NB4 (cell line): ENCODE results near the gene GFOD1.

Experiments
- DNase-seq: peaks from one replicate; pipeline ENCODE4 v3.0.0; 2010; ENCODE audit warnings: low read depth
- H3K4me3 ChIP-seq: one replicate; pipeline ENCODE4 v1.5.1; 2011; ENCODE audit warnings: mild to moderate bottlenecking, low read depth, low read length, moderate library complexity
- MAX ChIP-seq: IDR thresholded peaks from 2 replicates; pipeline ENCODE4 v1.6.1; 2011; ENCODE audit warnings: low read depth, low read length
- MYC ChIP-seq: IDR thresholded peaks from 2 replicates; pipeline ENCODE4 v1.6.1; 2011; ENCODE audit warnings: low read depth, low read length
- POLR2A ChIP-seq: IDR thresholded peaks from 2 replicates; pipeline ENCODE4 v1.6.1; 2011; ENCODE audit warnings: mild to moderate bottlenecking; ENCODE audit not compliant: insufficient read length; ENCODE audit errors: extremely low read depth
- TF ChIP-seq, protein P1 (sequence below): IDR thresholded peaks from one replicate; pipeline ENCODE4 v1.5.1; 2012; ENCODE audit warnings: low read depth, low read length

GFOD1 gene

DNA sequence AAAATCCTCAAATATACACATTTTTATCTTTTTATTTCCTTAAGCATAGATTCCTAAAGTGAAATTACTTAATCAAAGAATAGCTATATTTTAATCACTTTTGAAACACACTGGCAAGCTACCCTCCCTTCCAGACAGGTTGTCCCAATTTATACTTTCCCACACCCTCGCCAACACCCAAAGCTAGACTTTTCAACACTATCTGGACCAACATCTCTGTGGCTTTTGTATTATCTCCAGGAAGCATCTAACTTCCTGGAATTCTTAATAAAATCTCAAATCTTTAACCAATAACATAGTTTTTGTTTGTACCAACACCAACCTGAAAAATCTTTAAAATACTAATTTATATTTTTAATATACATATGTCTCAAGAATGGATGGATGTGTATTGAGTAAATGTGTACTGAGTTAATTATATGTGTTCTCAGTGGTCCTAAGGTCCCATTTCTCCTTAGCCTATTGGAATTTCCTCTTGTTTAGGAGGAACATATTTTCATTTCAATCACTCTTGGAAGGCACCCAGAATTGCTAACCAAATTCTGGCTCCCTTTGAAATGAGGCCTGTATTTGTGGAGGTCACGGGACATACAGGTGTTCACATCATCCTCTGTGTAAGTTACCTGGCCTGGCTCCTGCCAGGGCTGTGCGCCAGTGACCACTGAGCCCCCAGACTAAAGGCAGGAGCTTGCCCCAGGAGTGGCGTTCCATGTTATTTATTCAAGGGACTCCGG, 17.4 kb upstream of the GFOD1 start:
- TF ChIP-seq POLR2A (no peak), MAX (no peak), MYC (no peak)
- TF ChIP-seq, protein P1, sequence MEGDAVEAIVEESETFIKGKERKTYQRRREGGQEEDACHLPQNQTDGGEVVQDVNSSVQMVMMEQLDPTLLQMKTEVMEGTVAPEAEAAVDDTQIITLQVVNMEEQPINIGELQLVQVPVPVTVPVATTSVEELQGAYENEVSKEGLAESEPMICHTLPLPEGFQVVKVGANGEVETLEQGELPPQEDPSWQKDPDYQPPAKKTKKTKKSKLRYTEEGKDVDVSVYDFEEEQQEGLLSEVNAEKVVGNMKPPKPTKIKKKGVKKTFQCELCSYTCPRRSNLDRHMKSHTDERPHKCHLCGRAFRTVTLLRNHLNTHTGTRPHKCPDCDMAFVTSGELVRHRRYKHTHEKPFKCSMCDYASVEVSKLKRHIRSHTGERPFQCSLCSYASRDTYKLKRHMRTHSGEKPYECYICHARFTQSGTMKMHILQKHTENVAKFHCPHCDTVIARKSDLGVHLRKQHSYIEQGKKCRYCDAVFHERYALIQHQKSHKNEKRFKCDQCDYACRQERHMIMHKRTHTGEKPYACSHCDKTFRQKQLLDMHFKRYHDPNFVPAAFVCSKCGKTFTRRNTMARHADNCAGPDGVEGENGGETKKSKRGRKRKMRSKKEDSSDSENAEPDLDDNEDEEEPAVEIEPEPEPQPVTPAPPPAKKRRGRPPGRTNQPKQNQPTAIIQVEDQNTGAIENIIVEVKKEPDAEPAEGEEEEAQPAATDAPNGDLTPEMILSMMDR, result no peak
- H3K4me3 ChIP-seq, result no peak overlapping the region
- DNase-seq, result no peak

- DNase-seq, result no peak
- TF ChIP-seq POLR2A, result no peak
- TF ChIP-seq, protein P1, result no peak
- TF ChIP-seq MYC, result no peak
- TF ChIP-seq MAX, result no peak
- no peak overlapping the region for H3K4me3 ChIP-seq
Observed at GRCh38 chr6:13500915-13501314, 13.5 kb upstream of the GFOD1 start.

DNA sequence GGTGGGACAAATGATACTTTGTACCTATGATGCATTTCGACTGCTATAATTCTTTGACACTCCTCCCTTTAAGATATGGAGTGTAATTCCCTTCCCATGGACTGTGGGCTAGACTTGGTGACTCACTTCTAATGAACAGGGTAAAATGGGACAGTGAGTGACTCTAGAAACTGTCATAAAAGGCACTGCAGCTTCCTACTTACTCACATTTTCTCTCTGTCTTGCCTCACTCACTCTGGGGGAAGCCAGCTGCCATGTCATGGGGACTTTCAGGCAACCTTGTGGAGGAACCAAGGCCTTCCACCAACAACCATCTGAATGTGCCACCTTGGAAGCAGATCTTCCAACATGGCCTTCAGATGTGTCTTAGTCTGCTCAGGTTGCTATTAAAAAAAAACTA, 12.9 kb upstream of the GFOD1 start:
- no peak overlapping the region for H3K4me3 ChIP-seq
- peak; percentile 42 for DNase-seq
- TF ChIP-seq, protein P1, result no peak
- TF ChIP-seq MYC (no peak), POLR2A (no peak), MAX (no peak)

DNA sequence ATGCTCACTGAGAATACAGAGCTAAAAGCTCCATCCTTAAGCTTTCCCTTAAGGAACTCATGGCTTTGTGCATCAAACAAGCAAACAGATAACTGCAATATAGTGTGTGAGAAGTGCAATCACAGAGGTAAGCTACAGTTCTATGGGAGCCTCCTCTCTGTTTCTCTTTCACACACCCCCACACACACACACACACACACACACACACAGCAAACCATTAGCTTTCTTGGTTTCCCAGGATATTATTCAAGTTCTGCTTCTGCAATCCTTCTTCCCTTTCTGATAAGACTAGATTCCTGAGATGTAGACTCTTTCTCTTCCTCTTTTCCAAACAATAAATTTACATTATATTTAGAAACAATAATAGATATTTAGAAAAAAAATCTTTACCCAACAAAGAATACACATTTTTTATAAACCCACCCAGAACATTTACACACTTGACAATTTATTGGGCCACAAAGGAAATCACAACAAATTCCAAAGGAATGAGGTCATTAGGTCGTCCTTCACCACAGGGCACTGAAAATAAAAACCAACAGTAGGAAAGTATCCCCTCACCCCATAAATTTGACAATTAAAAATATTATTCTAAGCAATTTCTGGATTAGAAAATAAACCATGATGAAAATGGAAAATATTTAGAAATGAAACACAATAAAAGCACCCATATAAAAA, 9.3 kb upstream of the GFOD1 start:
- TF ChIP-seq, protein P1, result no peak
- no peak for TF ChIP-seq MYC
- TF ChIP-seq POLR2A, result no peak
- TF ChIP-seq MAX, result no peak
- DNase-seq, result no peak
- no peak overlapping the region for H3K4me3 ChIP-seq

GRCh38 chr6:13495818-13496217, 8.4 kb upstream of the GFOD1 start:
- no peak for DNase-seq
- H3K4me3 ChIP-seq, result no peak overlapping the region
- TF ChIP-seq, protein P1, result no peak
- TF ChIP-seq MYC (no peak), MAX (no peak), POLR2A (no peak)
